Testis (tissue), 3 donors: Measurements from ENCODE around the gene GP1BA. TPM values are rescaled to one million over a fixed set of nuclear protein-coding genes. Genes with fewer than 3 reads are reported as not detected.
"Not testable (repeated sequence)": the region's sequence is repeated elsewhere in the genome, so short reads cannot be mapped to it uniquely, and the experiment has no call there.

Experiments
- DNase-seq: peaks from one replicate; pipeline ENCODE4 v3.0.0-alpha.2; 2019
- H3K27ac ChIP-seq, 2 donors: fragments of 200-600 bp; sonication (generic); one replicate each; pipeline ENCODE4 v1.5.1; 2019
- H3K27me3 ChIP-seq: fragments of 200-600 bp; sonication (generic); one replicate; pipeline ENCODE4 v1.5.1; 2019
- H3K36me3 ChIP-seq: fragments of 200-600 bp; sonication (generic); one replicate; pipeline ENCODE4 v1.5.1; 2017; ENCODE audit warnings: low read depth; ENCODE audit errors: missing control alignments
- H3K4me1 ChIP-seq: fragments of 200-600 bp; sonication (generic); one replicate; pipeline ENCODE4 v1.5.1; 2019
- H3K4me3 ChIP-seq, 2 donors: fragments of 200-600 bp; sonication (generic); one replicate each; pipeline ENCODE4 v1.5.1; 2017 to 2019
- H3K9me3 ChIP-seq: fragments of 200-600 bp; sonication (generic); one replicate; pipeline ENCODE4 v1.5.1; 2017
- CTCF ChIP-seq, 3 experiments: fragments of 450-650 bp in 2 of 3; fragments of 200-600 bp in 1 of 3; sonication (generic) in 1 of 3; IDR thresholded peaks; one replicate each; pipeline ENCODE4 v1.5.1; 2016 to 2019; ENCODE audit warnings: antibody characterized with exemption in 3 of 3, mild to moderate bottlenecking in 2 of 3, moderate library complexity in 1 of 3
- POLR2A ChIP-seq: fragments of 450-650 bp; IDR thresholded peaks from one replicate; pipeline ENCODE4 v1.6.1; 2017; ENCODE audit warnings: antibody characterized with exemption, mild to moderate bottlenecking, moderate library complexity
- WGBS, 2 donors: methylation state at CpG; one replicate each; pipeline ENCODE4 v1.1.5; 2018; 5-methylcytosine and 5-hydroxymethylcytosine counted together
- intact Hi-C: fragments of 100-400 bp; cut with DNase I; formaldehyde crosslinking; loops from one replicate; pipeline ENCODE4 v1.15.1; 2023; ENCODE audit warnings: low total_unique reads
- polyA plus RNA-seq: library from polyadenylated mRNA; stranded (reverse); fragments of 350-450 nt; fragmentation: Illumina TruSeq; extraction: RNeasy Lipid Tissue Mini Kit (QIAGEN cat#74804); gene quantifications from one replicate; pipeline ENCODE4 v1.2.3, GENCODE V29; 2014; ENCODE audit warnings: low read depth, low replicate concordance; ENCODE audit not compliant: insufficient read depth
- total RNA-seq, 2 donors: library from RNA; depleted of rRNA; stranded (reverse); fragments of >200 nt; gene quantifications; one replicate each; pipeline ENCODE4 v1.2.3, GENCODE V29; 2016

The GP1BA gene
- total and polyA plus RNA-seq, 3 donors from 2014 or later, result 0.12 to 0.88 (median 0.47) TPM

- intact Hi-C loops, result no loop called here
- H3K9me3 ChIP-seq, result no peaks in the 10 kb centered on the region
- H3K36me3 ChIP-seq, result no peaks in the 10 kb centered on the region
- H3K4me3 ChIP-seq, result no peak overlapping the region
- H3K4me1 ChIP-seq, result peaks cover 3% of the 10 kb centered on the region
- 71 to 73% methylated on average over 8 of the region's 8 CpGs for WGBS, 2 donors
- no peaks in the 10 kb centered on the region for H3K27me3 ChIP-seq
- H3K27ac ChIP-seq, result no peak overlapping the region
- no peak for TF ChIP-seq CTCF (IDR thresholded peaks at IDR 0.05)
- TF ChIP-seq POLR2A, result no peak
- DNase-seq, result no peak
These were observed 12.5 kb upstream of the GP1BA start for GRCh38 chr17:4919511-4920047.

DNA sequence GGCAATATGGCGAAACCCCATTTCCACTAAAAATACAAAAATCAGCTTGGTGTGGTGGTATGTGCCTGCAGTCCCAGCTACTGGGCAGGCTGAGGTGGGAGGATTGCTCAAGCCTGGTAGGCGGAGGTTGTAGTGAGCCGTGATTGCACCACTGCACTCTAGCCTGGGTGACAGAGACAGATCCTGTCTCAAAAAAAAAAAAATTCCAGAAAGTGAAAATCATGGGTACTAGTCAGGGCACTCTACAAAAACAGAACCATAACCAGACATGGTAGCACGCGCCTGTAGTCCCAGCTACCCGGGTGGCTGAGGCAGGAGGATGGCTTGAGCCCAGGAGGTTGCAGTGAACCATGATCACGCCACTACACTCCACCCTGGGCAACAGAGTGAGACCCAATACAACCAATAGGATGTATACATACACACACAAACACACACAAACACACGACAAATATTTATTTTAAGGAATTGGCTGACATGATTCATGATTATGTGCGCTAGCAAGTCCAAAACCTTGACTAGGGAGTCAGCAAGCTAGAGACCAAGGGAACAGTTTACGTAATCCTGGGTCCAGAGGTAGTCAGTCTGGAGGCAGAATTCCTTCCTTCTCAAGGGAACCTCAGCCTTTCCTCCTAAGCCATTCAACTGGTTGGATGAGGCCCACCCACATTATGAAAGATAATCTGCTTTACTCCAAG, 11.6 kb upstream of the GP1BA start:
- 85 to 87% methylated on average over 9 to 10 of the region's 10 CpGs for WGBS, 2 donors
- no peaks in the 10 kb centered on the region for H3K36me3 ChIP-seq

DNA sequence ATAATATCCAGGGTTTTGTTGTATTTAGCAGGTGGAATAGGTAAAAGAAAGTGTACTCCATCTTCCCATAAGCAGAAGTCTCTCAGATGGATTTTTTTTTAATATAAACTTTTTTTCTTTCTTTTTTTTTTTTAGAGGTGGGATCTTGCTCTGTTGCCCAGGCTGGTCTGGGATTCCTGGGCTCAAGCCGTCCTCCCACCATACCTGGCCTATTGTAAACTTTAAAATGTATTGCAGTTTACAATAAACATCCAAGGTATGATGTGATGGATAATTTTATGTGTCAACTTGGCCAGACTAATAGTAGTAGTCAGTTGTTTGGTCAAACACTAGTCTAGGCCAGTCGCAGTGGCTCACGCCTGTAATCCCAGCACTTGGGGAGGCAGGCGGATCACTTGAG, 10.8 kb upstream of the GP1BA start:
- DNase-seq, result no peak
- Histone ChIP-seq H3K4me1 (no peaks in the 10 kb centered on the region), H3K36me3 (no peaks in the 10 kb centered on the region), H3K9me3 (no peaks in the 10 kb centered on the region), H3K27ac (no peak overlapping the region), H3K27me3 (no peaks in the 10 kb centered on the region), H3K4me3 (no peak overlapping the region)
- TF ChIP-seq POLR2A, result no peak
- no peak for TF ChIP-seq CTCF (IDR thresholded peaks at IDR 0.05)
- intact Hi-C loops, result no loop called here
- 91 to 94% methylated on average over 4 of the region's 4 CpGs for WGBS, 2 donors

More for the DNA sequence above, 11.6 kb upstream of the GP1BA start:
- Histone ChIP-seq H3K9me3 (no peaks in the 10 kb centered on the region), H3K4me3 (no peak overlapping the region), H3K27ac (no peak overlapping the region), H3K27me3 (no peaks in the 10 kb centered on the region), H3K4me1 (peaks cover 3% of the 10 kb centered on the region)
- intact Hi-C loops, result no loop called here
- DNase-seq, result no peak
- TF ChIP-seq POLR2A (no peak), CTCF (IDR thresholded peaks at IDR 0.05) (no peak)

DNA sequence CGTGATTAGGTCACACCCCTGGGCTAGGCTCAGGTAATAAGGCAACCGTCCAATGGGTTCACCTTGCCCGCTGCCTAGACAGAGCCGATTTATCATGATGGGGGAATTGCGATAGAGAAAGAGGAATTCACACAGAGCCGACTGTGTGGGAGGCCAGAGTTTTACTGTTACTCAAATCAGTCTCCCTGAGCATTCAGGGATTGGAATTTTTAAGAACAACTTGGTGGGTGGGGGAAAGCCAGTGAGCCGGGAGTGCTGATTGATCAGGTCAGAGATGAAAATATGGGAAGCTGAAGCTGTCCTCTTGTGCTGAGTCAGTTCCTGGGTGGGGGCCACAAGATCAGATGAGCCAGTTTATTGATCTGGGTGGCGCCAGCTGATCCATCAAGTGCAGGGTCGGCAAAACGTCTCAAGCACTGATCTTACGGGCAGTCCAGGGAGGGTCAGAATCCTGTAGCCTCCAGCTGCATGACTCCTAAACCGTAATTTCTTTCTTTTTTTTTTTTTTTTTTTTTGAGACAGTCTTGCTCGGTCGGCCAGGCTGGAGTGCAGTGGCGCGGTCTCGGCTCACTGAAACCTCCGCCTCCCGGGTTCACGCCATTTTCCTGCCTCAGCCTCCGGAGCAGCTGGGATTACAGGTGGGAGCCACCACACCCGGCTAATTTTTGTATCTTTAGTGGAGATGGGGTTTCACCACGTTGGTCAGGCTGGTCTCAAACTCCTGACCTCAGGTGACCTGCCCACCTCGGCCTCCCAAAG, 5.3 kb upstream of the GP1BA start:
- H3K9me3 ChIP-seq, H3K27ac ChIP-seq, DNase-seq, H3K27me3 ChIP-seq, H3K4me3 ChIP-seq, intact Hi-C loops, H3K36me3 ChIP-seq, H3K4me1 ChIP-seq: not testable (repeated sequence)
- WGBS, 2 donors, result 81% methylated on average over 24 of the region's 24 CpGs

DNA sequence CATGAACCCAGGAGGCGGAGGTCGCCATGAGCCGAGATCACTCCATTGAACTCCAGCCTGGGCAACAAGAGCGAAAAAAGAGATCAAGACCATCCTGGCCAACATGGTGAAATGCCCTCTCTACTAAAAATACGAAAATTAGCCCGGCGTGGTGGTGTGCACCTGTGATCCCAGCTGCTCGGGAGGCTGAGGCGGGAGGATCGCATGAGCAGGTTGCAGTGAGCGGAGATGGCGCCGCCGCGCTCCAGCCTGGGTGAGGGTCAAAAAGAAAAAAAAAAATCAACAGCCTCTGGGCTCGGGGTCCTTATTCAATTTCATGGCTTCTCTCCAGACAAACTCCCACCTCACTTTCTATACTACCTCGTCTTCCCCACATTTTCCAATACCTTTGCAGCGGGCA, 3.2 kb upstream of the GP1BA start:
- TF ChIP-seq CTCF (IDR thresholded peaks at IDR 0.05), result no peak
- no peak for TF ChIP-seq POLR2A
- Histone ChIP-seq H3K27me3 (no peaks in the 10 kb centered on the region), H3K36me3 (no peaks in the 10 kb centered on the region), H3K9me3 (no peaks in the 10 kb centered on the region), H3K27ac (no peak overlapping the region), H3K4me3 (no peak overlapping the region), H3K4me1 (no peaks in the 10 kb centered on the region)
- WGBS, 2 donors, result 95 to 97% methylated on average over 18 of the region's 18 CpGs
- intact Hi-C loops, result no loop called here
- DNase-seq, result no peak
